MM.1S (cell line): ENCODE data around the gene MYH11.
A peak's percentile ranks its signal among the peaks of the same experiment; 100 is the strongest.

ENCODE experiments used
- DNase-seq: peaks from one replicate; pipeline ENCODE4 v3.0.0-alpha.2; 2015
- H2AFZ ChIP-seq: fragments of 300-600 bp; sonication (generic); 2 replicates; pipeline ENCODE4 v1.6.0; 2016; ENCODE audit warnings: antibody characterized with exemption, low read length
- H3F3A ChIP-seq: fragments of 300-600 bp; sonication (generic); 2 replicates; pipeline ENCODE4 v1.6.1; 2016; ENCODE audit warnings: mild to moderate bottlenecking, antibody characterized with exemption, low read length, moderate library complexity, mixed read lengths; ENCODE audit not compliant: insufficient read depth
- H3K27ac ChIP-seq: fragments of 300-600 bp; sonication (generic); 2 replicates; pipeline ENCODE4 v1.5.1; 2016; ENCODE audit warnings: mild to moderate bottlenecking, low read length
- H3K27me3 ChIP-seq: fragments of 300-600 bp; sonication (generic); replicated peaks from 2 replicates; pipeline ENCODE4 v1.6.0; 2016; ENCODE audit warnings: low read length; ENCODE audit not compliant: insufficient read depth
- H3K36me3 ChIP-seq: fragments of 300-600 bp; sonication (generic); replicated peaks from 2 replicates; pipeline ENCODE4 v1.6.1; 2016; ENCODE audit warnings: mild to moderate bottlenecking, low read length, mixed read lengths; ENCODE audit not compliant: insufficient read depth
- H3K4me1 ChIP-seq: fragments of 300-600 bp; sonication (generic); 2 replicates; pipeline ENCODE4 v1.6.1; 2016; ENCODE audit warnings: low read length, mixed read lengths
- H3K4me2 ChIP-seq: fragments of 300-600 bp; sonication (generic); 2 replicates; pipeline ENCODE4 v1.6.0; 2016; ENCODE audit warnings: low read depth, low read length
- H3K4me3 ChIP-seq: fragments of 300-600 bp; sonication (generic); 2 replicates; pipeline ENCODE4 v1.5.1; 2016; ENCODE audit warnings: low read length, mixed read lengths
- H3K79me2 ChIP-seq: fragments of 300-600 bp; sonication (generic); 2 replicates; pipeline ENCODE4 v1.6.1; 2016; ENCODE audit warnings: mixed run types, low read length, mixed read lengths
- H3K9ac ChIP-seq: fragments of 300-600 bp; sonication (generic); 2 replicates; pipeline ENCODE4 v1.6.1; 2016; ENCODE audit warnings: low read length, mixed read lengths
- H3K9me2 ChIP-seq: fragments of 300-600 bp; sonication (generic); replicated peaks from 2 replicates; pipeline ENCODE4 v1.6.1; 2016; ENCODE audit warnings: mild to moderate bottlenecking, low read length, mixed read lengths; ENCODE audit not compliant: insufficient read depth
- H3K9me3 ChIP-seq: fragments of 300-600 bp; sonication (generic); replicated peaks from 2 replicates; pipeline ENCODE4 v1.6.1; 2016; ENCODE audit warnings: mild to moderate bottlenecking, low read length, mixed read lengths; ENCODE audit not compliant: insufficient read depth
- H4K20me1 ChIP-seq: fragments of 300-600 bp; sonication (generic); 2 replicates; pipeline ENCODE4 v1.6.1; 2016; ENCODE audit warnings: mild to moderate bottlenecking, low read length, moderate library complexity, mixed read lengths; ENCODE audit not compliant: insufficient read depth
- CTCF ChIP-seq: fragments of 300-600 bp; sonication (generic); IDR thresholded peaks from 2 replicates; pipeline ENCODE4 v1.5.1; 2016; ENCODE audit warnings: antibody characterized with exemption, low read length, mixed read lengths
- EZH2 ChIP-seq: fragments of 300-600 bp; sonication (generic); optimal IDR thresholded peaks from 2 replicates; pipeline ENCODE3; 2017; ENCODE audit warnings: low read depth, mild to moderate bottlenecking, antibody characterized with exemption, low read length, mixed read lengths
- EZH2phosphoT487 ChIP-seq: fragments of 300-600 bp; sonication (generic); IDR thresholded peaks from 2 replicates; pipeline ENCODE4 v1.6.1; 2018; ENCODE audit warnings: antibody characterized with exemption, low read length

The MYH11 gene

GRCh38 chr16:15900901-15901500, 44.2 kb upstream of the MYH11 start:
- H3K4me1 ChIP-seq: peaks cover 22% of the 10 kb centered on the region
- TF ChIP-seq EZH2: no peak
- TF ChIP-seq CTCF: no peak
- no peak for TF ChIP-seq EZH2phosphoT487
- H2AFZ ChIP-seq: no peak overlapping the region
- no peak overlapping the region for H3K9ac ChIP-seq
- DNase-seq: no peak
- no peak overlapping the region for H3K27ac ChIP-seq
- no peaks in the 10 kb centered on the region for H4K20me1 ChIP-seq
- H3K4me3 ChIP-seq: no peak overlapping the region
- peaks cover 5% of the 10 kb centered on the region for H3F3A ChIP-seq
- no peaks in the 10 kb centered on the region for H3K36me3 ChIP-seq
- H3K27me3 ChIP-seq: no peaks in the 10 kb centered on the region
- H3K9me3 ChIP-seq: no peaks in the 10 kb centered on the region
- H3K79me2 ChIP-seq: no peaks in the 10 kb centered on the region
- H3K4me2 ChIP-seq: no peak overlapping the region
- no peaks in the 10 kb centered on the region for H3K9me2 ChIP-seq

GRCh38 chr16:15900357-15900756, 43.5 kb upstream of the MYH11 start:
- Histone ChIP-seq H3K36me3 (no peaks in the 10 kb centered on the region), H3K27ac (no peak overlapping the region)

GRCh38 chr16:15899538-15900100, 42.8 kb upstream of the MYH11 start:
- no peaks in the 10 kb centered on the region for H3K36me3 ChIP-seq
- no peaks in the 10 kb centered on the region for H3K79me2 ChIP-seq
- H2AFZ ChIP-seq: 0 out of 2 replicates have a peak overlapping the region, but pooled peaks have one; percentile 7
- H3K4me3 ChIP-seq: no peak overlapping the region
- DNase-seq: no peak
- H3K9me3 ChIP-seq: no peaks in the 10 kb centered on the region
- H3K9ac ChIP-seq: no peak overlapping the region
- no peaks in the 10 kb centered on the region for H3K9me2 ChIP-seq
- no peaks in the 10 kb centered on the region for H4K20me1 ChIP-seq
- TF ChIP-seq EZH2phosphoT487 (no peak), CTCF (no peak), EZH2 (no peak)
- H3K27me3 ChIP-seq: no peaks in the 10 kb centered on the region
- no peak overlapping the region for H3K27ac ChIP-seq
- H3K4me2 ChIP-seq: peak overlapping the region; percentile 0; the same call in 1 of the 2 replicates
- peaks cover 5% of the 10 kb centered on the region for H3F3A ChIP-seq
- peaks cover 22% of the 10 kb centered on the region for H3K4me1 ChIP-seq

More at GRCh38 chr16:15900357-15900756, 43.5 kb upstream of the MYH11 start:
- H2AFZ ChIP-seq: no peak overlapping the region
- H3K4me3 ChIP-seq: no peak overlapping the region
- no peaks in the 10 kb centered on the region for H3K9me3 ChIP-seq
- H3K4me2 ChIP-seq: no peak overlapping the region
- no peak for DNase-seq
- no peaks in the 10 kb centered on the region for H3K27me3 ChIP-seq
- no peaks in the 10 kb centered on the region for H4K20me1 ChIP-seq
- H3K9me2 ChIP-seq: no peaks in the 10 kb centered on the region
- no peaks in the 10 kb centered on the region for H3K79me2 ChIP-seq
- TF ChIP-seq CTCF (no peak), EZH2phosphoT487 (no peak), EZH2 (no peak)
- H3K9ac ChIP-seq: no peak overlapping the region
- peaks cover 5% of the 10 kb centered on the region for H3F3A ChIP-seq
- peaks cover 22% of the 10 kb centered on the region for H3K4me1 ChIP-seq
